Stomach (tissue), 4 donors: ENCODE measurements around the gene ARHGAP24.

Source experiments
- CTCF ChIP-seq, 7 experiments: fragments of 450-650 bp in 4 of 7; fragments of 200-600 bp in 3 of 7; sonication (generic) in 3 of 7; IDR thresholded peaks; one replicate each; pipeline ENCODE4 v1.5.1; 2016 to 2019; ENCODE audit warnings: antibody characterized with exemption in 7 of 7, control low read depth in 2 of 7, mild to moderate bottlenecking in 1 of 7
- EP300 ChIP-seq: sonication (generic); formaldehyde crosslinking; IDR thresholded peaks from one replicate; pipeline ENCODE4 v1.6.1; 2017; ENCODE audit warnings: antibody characterized with exemption
- POLR2A ChIP-seq, 4 donors: fragments of 450-650 bp; IDR thresholded peaks; one replicate each; pipeline ENCODE4 v1.6.1; 2016; ENCODE audit warnings: antibody characterized with exemption in 4 of 4, control low read depth in 2 of 4, mild to moderate bottlenecking in 1 of 4, moderate library complexity in 1 of 4
- POLR2AphosphoS5 ChIP-seq, 3 donors: sonication (generic); formaldehyde crosslinking; IDR thresholded peaks; one replicate each; pipeline ENCODE4 v1.6.1; 2016; ENCODE audit warnings: antibody characterized with exemption in 3 of 3

DNA sequence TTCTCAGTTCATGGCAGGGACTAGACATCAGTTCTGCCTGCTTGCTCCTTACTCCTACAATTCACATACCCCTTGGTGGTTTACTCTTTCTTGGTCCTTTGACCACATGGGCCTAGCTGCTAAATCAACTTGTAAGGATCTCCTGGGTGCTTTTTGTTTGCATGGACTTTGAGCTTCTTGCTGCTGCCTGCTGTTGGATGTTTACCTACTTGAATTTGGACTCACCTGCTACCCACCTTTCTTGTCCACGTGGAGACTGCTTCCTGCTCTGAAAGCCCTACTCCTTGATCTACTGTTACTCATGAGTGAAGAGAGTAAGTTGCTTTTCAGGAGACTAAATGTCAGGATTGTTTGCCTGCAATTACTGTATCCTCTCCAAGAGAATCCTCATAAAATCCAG lies 15.2 kb upstream of the ARHGAP24 start:
- no peak for TF ChIP-seq CTCF (IDR thresholded peaks at IDR 0.05)
- no peak for TF ChIP-seq POLR2A (IDR thresholded peaks at IDR 0.05)
- TF ChIP-seq EP300, result no peak
- TF ChIP-seq POLR2AphosphoS5 (IDR thresholded peaks at IDR 0.05), result peak; percentile 18 to 91 (median 67)
